HEK293 (cell line): ENCODE results near the gene STEAP4.
"Not testable (repeated sequence)": the region's sequence is repeated elsewhere in the genome, so short reads cannot be mapped to it uniquely, and the experiment has no call there.

Source experiments
- CTCF ChIA-PET: fragments of 350-600 bp; formaldehyde crosslinking; extraction: SDS; loops from one replicate; lab custom pipeline; 2021; ENCODE audit warnings: antibody characterized with exemption; lab: Yijun Ruan, JAX
- POLR2A ChIA-PET: fragments of 300-600 bp; formaldehyde crosslinking; extraction: SDS; loops from one replicate; lab custom pipeline; 2020; ENCODE audit warnings: antibody characterized with exemption, inconsistent platforms; lab: Yijun Ruan, JAX
- H3K27ac ChIP-seq: fragments of 200-500 bp; sonication (Bioruptor generic); 2 replicates; pipeline ENCODE4 v1.5.1; 2014; ENCODE audit warnings: low read depth, low read length, control low read depth, inconsistent platforms; ENCODE audit errors: extremely low read depth
- H3K36me3 ChIP-seq, 2 experiments: fragments of 200-500 bp in 1 of 2; sonication (Bioruptor generic) in 1 of 2; 1 replicate in 1 of 2; 2 replicates in 1 of 2; pipeline ENCODE4 v1.5.1; 2014 to 2017; ENCODE audit warnings: inconsistent platforms in 2 of 2, low read length in 2 of 2; ENCODE audit not compliant: control insufficient read depth in 2 of 2, insufficient read depth in 1 of 2
- H3K4me1 ChIP-seq: fragments of 200-500 bp; sonication (Bioruptor generic); 2 replicates; pipeline ENCODE4 v1.5.1; 2014; ENCODE audit warnings: mild to moderate bottlenecking, low read length, inconsistent platforms; ENCODE audit not compliant: control insufficient read depth, insufficient read depth
- H3K4me3 ChIP-seq: 2 replicates; pipeline ENCODE4 v1.5.1; 2011; ENCODE audit warnings: low read depth, mild to moderate bottlenecking, control low read depth, low read length, moderate library complexity
- H3K9me3 ChIP-seq: fragments of 200-500 bp; sonication (Bioruptor generic); 2 replicates; pipeline ENCODE4 v1.5.1; 2014; ENCODE audit warnings: low read depth, low read length, inconsistent platforms; ENCODE audit not compliant: control insufficient read depth, insufficient read depth
- GLI4 ChIP-seq: fragments of 450-650 bp; formaldehyde crosslinking; IDR thresholded peaks from 2 replicates; pipeline ENCODE4 v1.5.1; 2016; ENCODE audit warnings: missing biosample characterization, missing genetic modification characterization
- KLF8 ChIP-seq: fragments of 450-650 bp; formaldehyde crosslinking; IDR thresholded peaks from 2 replicates; pipeline ENCODE4 v1.5.1; 2016; ENCODE audit warnings: missing biosample characterization, missing genetic modification characterization
- KLF9 ChIP-seq: fragments of 450-650 bp; formaldehyde crosslinking; IDR thresholded peaks from 2 replicates; pipeline ENCODE4 v1.5.1; 2016; ENCODE audit warnings: missing biosample characterization, missing genetic modification characterization, low read depth
- SP7 ChIP-seq: fragments of 450-650 bp; formaldehyde crosslinking; IDR thresholded peaks from 2 replicates; pipeline ENCODE4 v1.5.1; 2016; ENCODE audit warnings: missing biosample characterization, missing genetic modification characterization
- ZBTB1 ChIP-seq: fragments of 450-650 bp; formaldehyde crosslinking; IDR thresholded peaks from 2 replicates; pipeline ENCODE4 v1.5.1; 2016; ENCODE audit warnings: missing biosample characterization, missing genetic modification characterization
- ZBTB17 ChIP-seq: fragments of 450-650 bp; formaldehyde crosslinking; IDR thresholded peaks from 2 replicates; pipeline ENCODE4 v1.5.1; 2016; ENCODE audit warnings: missing biosample characterization, missing genetic modification characterization
- ZBTB20 ChIP-seq: fragments of 450-650 bp; formaldehyde crosslinking; IDR thresholded peaks from 2 replicates; pipeline ENCODE4 v1.5.1; 2016; ENCODE audit warnings: missing biosample characterization, missing genetic modification characterization
- ZFP3 ChIP-seq: fragments of 450-650 bp; formaldehyde crosslinking; IDR thresholded peaks from 2 replicates; pipeline ENCODE4 v1.5.1; 2016; ENCODE audit warnings: low read depth, missing biosample characterization, missing genetic modification characterization
- ZNF174 ChIP-seq: fragments of 450-650 bp; formaldehyde crosslinking; IDR thresholded peaks from 2 replicates; pipeline ENCODE4 v1.5.0; 2017; ENCODE audit warnings: missing biosample characterization, mild to moderate bottlenecking, missing genetic modification characterization
- ZNF23 ChIP-seq: fragments of 450-650 bp; formaldehyde crosslinking; IDR thresholded peaks from 2 replicates; pipeline ENCODE4 v1.5.1; 2016; ENCODE audit warnings: missing biosample characterization, missing genetic modification characterization, borderline replicate concordance
- ZNF354C ChIP-seq: fragments of 450-650 bp; formaldehyde crosslinking; IDR thresholded peaks from 2 replicates; pipeline ENCODE4 v1.5.1; 2016; ENCODE audit warnings: missing biosample characterization, missing genetic modification characterization, low read depth, borderline replicate concordance
- ZNF366 ChIP-seq: fragments of 450-650 bp; formaldehyde crosslinking; conservative IDR thresholded peaks from 2 replicates; pipeline ENCODE4 v1.5.1; 2016; ENCODE audit warnings: missing biosample characterization, missing genetic modification characterization
- ZNF37A ChIP-seq: fragments of 450-650 bp; IDR thresholded peaks from 2 replicates; pipeline ENCODE4 v1.5.1; 2018; ENCODE audit warnings: missing biosample characterization, missing genetic modification characterization
- ZNF645 ChIP-seq: fragments of 450-650 bp; formaldehyde crosslinking; IDR thresholded peaks from 2 replicates; pipeline ENCODE4; 2016; ENCODE audit warnings: missing biosample characterization, missing genetic modification characterization
- ZNF785 ChIP-seq: fragments of 450-650 bp; formaldehyde crosslinking; IDR thresholded peaks from 2 replicates; pipeline ENCODE4 v1.5.1; 2016; ENCODE audit warnings: missing biosample characterization, missing genetic modification characterization
- ZNF837 ChIP-seq: fragments of 450-650 bp; formaldehyde crosslinking; IDR thresholded peaks from 2 replicates; pipeline ENCODE4 v1.5.1; 2016; ENCODE audit warnings: missing biosample characterization, missing genetic modification characterization
- TF ChIP-seq, protein P1 (sequence below): fragments of 450-650 bp; formaldehyde crosslinking; IDR thresholded peaks from 2 replicates; pipeline ENCODE4 v1.5.1; 2016; ENCODE audit warnings: missing biosample characterization, missing genetic modification characterization, borderline replicate concordance
- TF ChIP-seq, protein P2 (sequence below): fragments of 450-650 bp; formaldehyde crosslinking; IDR thresholded peaks from 2 replicates; pipeline ENCODE4 v1.5.1; 2016; ENCODE audit warnings: missing biosample characterization, missing genetic modification characterization

The STEAP4 gene

DNA sequence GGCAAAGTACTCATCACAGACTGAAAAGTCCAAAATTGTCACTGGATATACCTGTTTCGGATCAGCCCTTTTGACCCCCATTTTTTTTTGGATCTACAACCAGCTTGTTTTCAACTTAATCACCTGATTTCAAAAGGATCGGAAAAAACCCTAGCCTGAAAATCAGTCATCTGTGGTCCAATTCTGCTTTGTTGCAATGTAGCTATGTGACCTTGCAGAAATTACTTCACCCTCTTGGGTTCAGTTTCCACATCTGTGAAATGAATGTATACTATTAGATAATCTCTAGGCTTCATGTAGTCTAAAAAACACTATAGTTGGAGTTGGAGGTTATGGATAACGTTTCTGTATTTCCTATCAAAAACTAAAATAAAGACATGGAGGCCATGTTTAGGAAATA, 37.1 kb downstream of the STEAP4 start:
- no peaks in the 10 kb centered on the region for H3K4me1 ChIP-seq
- no peak overlapping the region for H3K4me3 ChIP-seq
- ChIA-PET POLR2A (no interaction called here), CTCF (no interaction called here)
- TF ChIP-seq ZNF23 (tag by site-specific recombination): no peak
- TF ChIP-seq ZNF366 (tag by site-specific recombination): no peak
- no peaks in the 10 kb centered on the region for H3K36me3 ChIP-seq
- no peaks in the 10 kb centered on the region for H3K9me3 ChIP-seq
- no peak overlapping the region for H3K27ac ChIP-seq

DNA sequence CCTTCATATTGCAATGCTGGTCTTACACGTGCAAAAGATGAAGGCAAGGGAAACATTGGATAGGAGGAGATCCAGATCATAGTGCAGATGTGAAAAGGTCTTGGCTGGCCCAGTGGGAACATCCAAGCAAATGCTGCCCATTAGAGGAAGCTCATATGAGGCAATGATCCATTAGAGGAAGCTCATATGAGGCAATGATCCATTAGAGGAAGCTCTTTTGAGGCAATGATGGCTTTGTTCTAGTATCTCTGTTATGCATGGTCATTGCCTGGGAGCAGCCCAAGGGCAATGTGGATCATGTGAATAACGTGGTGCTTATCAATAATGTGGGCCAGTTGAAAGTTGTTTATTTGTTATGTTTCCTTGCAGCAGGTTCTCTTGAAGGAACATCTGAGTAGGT, 37.8 kb downstream of the STEAP4 start:
- TF ChIP-seq ZBTB1 (tag by site-specific recombination) (no peak), ZBTB20 (tag by site-specific recombination) (no peak)
- Histone ChIP-seq H3K4me3 (no peak overlapping the region), H3K9me3 (no peaks in the 10 kb centered on the region), H3K4me1 (no peaks in the 10 kb centered on the region), H3K27ac (no peak overlapping the region), H3K36me3 (no peaks in the 10 kb centered on the region)
- ChIA-PET CTCF (no interaction called here), POLR2A (no interaction called here)

DNA sequence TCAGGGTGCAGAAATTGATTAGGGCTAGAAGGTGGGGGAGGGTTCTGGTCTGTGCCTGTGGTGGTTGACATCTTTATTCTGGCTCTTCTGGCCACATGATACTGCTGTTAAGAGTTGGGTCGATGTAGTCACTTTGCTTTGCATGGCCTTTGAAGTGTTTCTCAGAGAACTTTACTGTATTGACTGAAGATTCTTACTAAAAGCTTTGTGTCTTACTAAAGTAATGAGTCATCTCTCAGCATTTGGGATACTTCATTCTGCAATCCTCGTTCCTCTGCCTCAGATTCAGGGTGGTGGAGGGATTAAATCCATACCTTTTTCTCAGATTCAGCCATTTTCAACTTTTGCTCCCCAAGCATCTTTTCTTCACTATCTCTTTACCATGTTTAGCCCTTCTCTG, 38.6 kb downstream of the STEAP4 start:
- Histone ChIP-seq H3K4me3 (no peak overlapping the region), H3K36me3 (no peaks in the 10 kb centered on the region), H3K9me3 (no peaks in the 10 kb centered on the region), H3K27ac (no peak overlapping the region), H3K4me1 (no peaks in the 10 kb centered on the region)
- no peak for TF ChIP-seq ZNF174
- CTCF ChIA-PET: interaction anchor here (0.7 kb wide), 1 partner anchor 1837 kb away, joined by 5 read pairs; no protein-coding TSS in a partner anchor
- POLR2A ChIA-PET: no interaction called here

GRCh38 chr7:88267421-88267820, 39.3 kb downstream of the STEAP4 start:
- H3K4me3 ChIP-seq: no peak overlapping the region
- no peaks in the 10 kb centered on the region for H3K4me1 ChIP-seq
- TF ChIP-seq ZBTB17 (tag by site-specific recombination) (no peak), KLF8 (no peak), ZNF354C (tag by site-specific recombination) (no peak), ZNF37A (tag by site-specific recombination) (no peak), SP7 (no peak), ZBTB20 (tag by site-specific recombination) (no peak), ZFP3 (tag by site-specific recombination) (no peak), ZNF785 (tag by site-specific recombination) (no peak), GLI4 (tag by site-specific recombination) (no peak), KLF9 (no peak), ZNF837 (tag by site-specific recombination) (no peak), ZNF645 (tag by site-specific recombination) (no peak)
- TF ChIP-seq, protein P1, sequence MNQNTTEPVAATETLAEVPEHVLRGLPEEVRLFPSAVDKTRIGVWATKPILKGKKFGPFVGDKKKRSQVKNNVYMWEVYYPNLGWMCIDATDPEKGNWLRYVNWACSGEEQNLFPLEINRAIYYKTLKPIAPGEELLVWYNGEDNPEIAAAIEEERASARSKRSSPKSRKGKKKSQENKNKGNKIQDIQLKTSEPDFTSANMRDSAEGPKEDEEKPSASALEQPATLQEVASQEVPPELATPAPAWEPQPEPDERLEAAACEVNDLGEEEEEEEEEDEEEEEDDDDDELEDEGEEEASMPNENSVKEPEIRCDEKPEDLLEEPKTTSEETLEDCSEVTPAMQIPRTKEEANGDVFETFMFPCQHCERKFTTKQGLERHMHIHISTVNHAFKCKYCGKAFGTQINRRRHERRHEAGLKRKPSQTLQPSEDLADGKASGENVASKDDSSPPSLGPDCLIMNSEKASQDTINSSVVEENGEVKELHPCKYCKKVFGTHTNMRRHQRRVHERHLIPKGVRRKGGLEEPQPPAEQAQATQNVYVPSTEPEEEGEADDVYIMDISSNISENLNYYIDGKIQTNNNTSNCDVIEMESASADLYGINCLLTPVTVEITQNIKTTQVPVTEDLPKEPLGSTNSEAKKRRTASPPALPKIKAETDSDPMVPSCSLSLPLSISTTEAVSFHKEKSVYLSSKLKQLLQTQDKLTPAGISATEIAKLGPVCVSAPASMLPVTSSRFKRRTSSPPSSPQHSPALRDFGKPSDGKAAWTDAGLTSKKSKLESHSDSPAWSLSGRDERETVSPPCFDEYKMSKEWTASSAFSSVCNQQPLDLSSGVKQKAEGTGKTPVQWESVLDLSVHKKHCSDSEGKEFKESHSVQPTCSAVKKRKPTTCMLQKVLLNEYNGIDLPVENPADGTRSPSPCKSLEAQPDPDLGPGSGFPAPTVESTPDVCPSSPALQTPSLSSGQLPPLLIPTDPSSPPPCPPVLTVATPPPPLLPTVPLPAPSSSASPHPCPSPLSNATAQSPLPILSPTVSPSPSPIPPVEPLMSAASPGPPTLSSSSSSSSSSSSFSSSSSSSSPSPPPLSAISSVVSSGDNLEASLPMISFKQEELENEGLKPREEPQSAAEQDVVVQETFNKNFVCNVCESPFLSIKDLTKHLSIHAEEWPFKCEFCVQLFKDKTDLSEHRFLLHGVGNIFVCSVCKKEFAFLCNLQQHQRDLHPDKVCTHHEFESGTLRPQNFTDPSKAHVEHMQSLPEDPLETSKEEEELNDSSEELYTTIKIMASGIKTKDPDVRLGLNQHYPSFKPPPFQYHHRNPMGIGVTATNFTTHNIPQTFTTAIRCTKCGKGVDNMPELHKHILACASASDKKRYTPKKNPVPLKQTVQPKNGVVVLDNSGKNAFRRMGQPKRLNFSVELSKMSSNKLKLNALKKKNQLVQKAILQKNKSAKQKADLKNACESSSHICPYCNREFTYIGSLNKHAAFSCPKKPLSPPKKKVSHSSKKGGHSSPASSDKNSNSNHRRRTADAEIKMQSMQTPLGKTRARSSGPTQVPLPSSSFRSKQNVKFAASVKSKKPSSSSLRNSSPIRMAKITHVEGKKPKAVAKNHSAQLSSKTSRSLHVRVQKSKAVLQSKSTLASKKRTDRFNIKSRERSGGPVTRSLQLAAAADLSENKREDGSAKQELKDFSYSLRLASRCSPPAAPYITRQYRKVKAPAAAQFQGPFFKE (tag by site-specific recombination): no peak
- TF ChIP-seq, protein P2, sequence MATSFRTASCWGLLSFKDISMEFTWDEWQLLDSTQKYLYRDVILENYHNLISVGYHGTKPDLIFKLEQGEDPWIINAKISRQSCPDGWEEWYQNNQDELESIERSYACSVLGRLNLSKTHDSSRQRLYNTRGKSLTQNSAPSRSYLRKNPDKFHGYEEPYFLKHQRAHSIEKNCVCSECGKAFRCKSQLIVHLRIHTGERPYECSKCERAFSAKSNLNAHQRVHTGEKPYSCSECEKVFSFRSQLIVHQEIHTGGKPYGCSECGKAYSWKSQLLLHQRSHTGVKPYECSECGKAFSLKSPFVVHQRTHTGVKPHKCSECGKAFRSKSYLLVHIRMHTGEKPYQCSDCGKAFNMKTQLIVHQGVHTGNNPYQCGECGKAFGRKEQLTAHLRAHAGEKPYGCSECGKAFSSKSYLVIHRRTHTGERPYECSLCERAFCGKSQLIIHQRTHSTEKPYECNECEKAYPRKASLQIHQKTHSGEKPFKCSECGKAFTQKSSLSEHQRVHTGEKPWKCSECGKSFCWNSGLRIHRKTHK: no peak
- TF ChIP-seq, all 188 proteins: peak for 0
- H3K27ac ChIP-seq: no peak overlapping the region
- no peaks in the 10 kb centered on the region for H3K36me3 ChIP-seq
- POLR2A ChIA-PET: no interaction called here
- CTCF ChIA-PET: interaction anchor here (0.7 kb wide), 1 partner anchor 1838 kb away, joined by 5 read pairs; no protein-coding TSS in a partner anchor
- no peaks in the 10 kb centered on the region for H3K9me3 ChIP-seq

DNA sequence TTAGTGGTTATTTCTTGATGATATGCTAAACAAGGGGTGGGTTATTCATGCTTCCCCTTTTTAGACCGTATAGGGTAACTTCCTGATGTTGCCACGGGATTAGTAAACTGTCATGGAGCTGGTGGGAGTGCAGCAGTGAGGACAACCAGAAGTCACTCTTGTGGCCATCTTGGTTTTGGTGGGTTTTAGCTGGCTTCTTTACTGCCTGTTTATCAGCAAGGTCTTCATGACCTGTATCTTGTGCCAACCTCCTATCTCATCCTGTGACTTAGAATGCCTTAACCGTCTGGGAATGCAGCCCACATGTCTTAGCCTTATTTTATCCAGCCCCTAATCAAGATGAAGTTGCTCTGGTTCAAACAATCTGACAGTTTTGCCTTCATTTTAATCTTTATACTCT, 41.7 kb downstream of the STEAP4 start:
- H3K4me3 ChIP-seq, H3K4me1 ChIP-seq, POLR2A ChIA-PET, H3K9me3 ChIP-seq, H3K27ac ChIP-seq, H3K36me3 ChIP-seq: not testable (repeated sequence)
- CTCF ChIA-PET: interaction anchor here (0.9 kb wide), 1 partner anchor 22 kb away, joined by 4 read pairs; no protein-coding TSS in a partner anchor
